HepG2 (cell line): ENCODE measurements around the gene MORN3. TPM values are rescaled to one million over a fixed set of nuclear protein-coding genes. Genes with fewer than 3 reads are reported as not detected.

Experiments used
- BORCS8-MEF2B ChIP-seq: sonication (generic); formaldehyde crosslinking; IDR thresholded peaks from 2 replicates; pipeline ENCODE4 v1.8.0; 2022; ENCODE audit warnings: mild to moderate bottlenecking, missing genetic modification reagents
- CCDC6 ChIP-seq: sonication (generic); formaldehyde crosslinking; IDR thresholded peaks from 2 replicates; pipeline ENCODE4 v1.8.1; 2022; ENCODE audit warnings: mild to moderate bottlenecking, missing genetic modification reagents, moderate library complexity
- CREB1 ChIP-seq, 2 experiments: fragments of 450-650 bp in 1 of 2; IDR thresholded peaks; 2 replicates each; pipeline ENCODE4 v1.6.1; 2016 to 2017; ENCODE audit warnings: control low read depth in 1 of 2, mild to moderate bottlenecking in 1 of 2, missing compliant biosample characterization in 1 of 2, missing genetic modification characterization in 1 of 2
- EZH2 ChIP-seq: conservative IDR thresholded peaks from 2 replicates; pipeline ENCODE4 v1.6.1; 2012; ENCODE audit warnings: mild to moderate bottlenecking, low read depth, low read length, moderate library complexity
- FOXA3 ChIP-seq: IDR thresholded peaks from 2 replicates; pipeline ENCODE4 v1.6.1; 2016; ENCODE audit warnings: missing genetic modification reagents, missing compliant biosample characterization
- MEIS1 ChIP-seq: sonication (generic); formaldehyde crosslinking; IDR thresholded peaks from 2 replicates; pipeline ENCODE4 v1.9.0; 2021; ENCODE audit warnings: mild to moderate bottlenecking, missing genetic modification reagents, moderate library complexity, borderline replicate concordance
- MXD4 ChIP-seq: IDR thresholded peaks from 2 replicates; pipeline ENCODE4 v1.6.1; 2016; ENCODE audit warnings: mild to moderate bottlenecking, missing biosample characterization, missing genetic modification reagents
- MYC ChIP-seq: sonication (generic); formaldehyde crosslinking; IDR thresholded peaks from 2 replicates; pipeline ENCODE4 v1.9.0; 2021; ENCODE audit warnings: missing genetic modification reagents, borderline replicate concordance
- NR2F1 ChIP-seq, 2 experiments: fragments of 450-650 bp in 1 of 2; formaldehyde crosslinking in 1 of 2; IDR thresholded peaks; 2 replicates each; pipeline versions ENCODE4 v1.5.0 to v1.6.1; 2016 to 2020; ENCODE audit warnings: mild to moderate bottlenecking in 1 of 2, missing compliant biosample characterization in 1 of 2, missing genetic modification reagents in 1 of 2, moderate library complexity in 1 of 2
- ONECUT2 ChIP-seq: sonication (generic); formaldehyde crosslinking; IDR thresholded peaks from 2 replicates; pipeline ENCODE4 v1.4.0; 2020; ENCODE audit warnings: missing genetic modification reagents
- PHF8 ChIP-seq: sonication (generic); formaldehyde crosslinking; IDR thresholded peaks from 2 replicates; pipeline ENCODE4 v1.5.0; 2020; ENCODE audit warnings: missing genetic modification reagents
- PRMT3 ChIP-seq: sonication (generic); formaldehyde crosslinking; IDR thresholded peaks from 2 replicates; pipeline ENCODE4 v1.8.1; 2022; ENCODE audit warnings: low read depth, mild to moderate bottlenecking, moderate library complexity, missing genetic modification reagents, borderline replicate concordance
- SATB2 ChIP-seq: sonication (generic); formaldehyde crosslinking; IDR thresholded peaks from 2 replicates; pipeline ENCODE4 v1.5.0; 2020; ENCODE audit warnings: missing genetic modification reagents
- XBP1 ChIP-seq: sonication (generic); formaldehyde crosslinking; IDR thresholded peaks from 2 replicates; pipeline ENCODE4 v1.5.0; 2020; ENCODE audit warnings: missing genetic modification reagents
- ZFYVE20 ChIP-seq: sonication (generic); formaldehyde crosslinking; IDR thresholded peaks from 2 replicates; pipeline ENCODE4 v1.8.0; 2023; ENCODE audit warnings: low read depth, mild to moderate bottlenecking, moderate library complexity, missing genetic modification reagents, borderline replicate concordance
- ZNF17 ChIP-seq: sonication (generic); formaldehyde crosslinking; IDR thresholded peaks from 2 replicates; pipeline ENCODE4 v1.5.0; 2020; ENCODE audit warnings: mild to moderate bottlenecking, missing genetic modification reagents
- ZNF329 ChIP-seq: sonication (generic); formaldehyde crosslinking; IDR thresholded peaks from 2 replicates; pipeline ENCODE4 v1.9.0; 2021; ENCODE audit warnings: low read depth, mild to moderate bottlenecking, missing genetic modification reagents
- ZNF510 ChIP-seq: sonication (generic); formaldehyde crosslinking; IDR thresholded peaks from 2 replicates; pipeline ENCODE4 v1.4.0; 2020; ENCODE audit warnings: low read depth, mild to moderate bottlenecking, missing genetic modification reagents
- ZNF678 ChIP-seq: sonication (generic); formaldehyde crosslinking; IDR thresholded peaks from 2 replicates; pipeline ENCODE4 v1.4.0; 2020; ENCODE audit warnings: mild to moderate bottlenecking, missing genetic modification reagents
- polyA plus RNA-seq, 8 experiments: library from polyadenylated mRNA; depleted of rRNA in 3 of 8; stranded (reverse) in 7 of 8; unstranded in 1 of 8; fragments of >200 nt; fragmentation: Illumina TruSeq in 4 of 8; extraction: Trizol in 4 of 8; gene quantifications; 2 replicates each; pipeline versions ENCODE4 v1.2.1 to v1.2.3, GENCODE V29; 2011 to 2016; ENCODE audit warnings: low read depth in 4 of 8, missing spikeins in 1 of 8, mixed read lengths in 1 of 8; ENCODE audit not compliant: insufficient read depth in 1 of 8
- total RNA-seq, 5 experiments: library from RNA; depleted of rRNA; stranded (reverse); fragments of >200 nt; fragmentation: Illumina TruSeq; extraction: Trizol; gene quantifications; 2 replicates each; pipeline ENCODE4 v1.2.3, GENCODE V29; 2016; ENCODE audit warnings: low read depth in 1 of 5
- TF ChIP-seq, protein P1 (sequence below): IDR thresholded peaks from 2 replicates; pipeline ENCODE4 v1.6.1; 2016; ENCODE audit warnings: low read depth, control low read depth
- TF ChIP-seq, protein P2 (sequence below): sonication (generic); formaldehyde crosslinking; IDR thresholded peaks from 2 replicates; pipeline ENCODE4 v1.4.0; 2020; ENCODE audit warnings: mild to moderate bottlenecking, missing genetic modification reagents, borderline replicate concordance
- TF ChIP-seq, protein P3 (sequence below): sonication (generic); formaldehyde crosslinking; IDR thresholded peaks from 2 replicates; pipeline ENCODE4 v1.4.0; 2020; ENCODE audit warnings: missing genetic modification reagents

Gene MORN3
- total and polyA plus RNA-seq, 2 of the 13 experiments (the other 11 are each of a cell fraction or from before 2014, with no cell fraction given): 1.1 to 2.0 TPM

DNA sequence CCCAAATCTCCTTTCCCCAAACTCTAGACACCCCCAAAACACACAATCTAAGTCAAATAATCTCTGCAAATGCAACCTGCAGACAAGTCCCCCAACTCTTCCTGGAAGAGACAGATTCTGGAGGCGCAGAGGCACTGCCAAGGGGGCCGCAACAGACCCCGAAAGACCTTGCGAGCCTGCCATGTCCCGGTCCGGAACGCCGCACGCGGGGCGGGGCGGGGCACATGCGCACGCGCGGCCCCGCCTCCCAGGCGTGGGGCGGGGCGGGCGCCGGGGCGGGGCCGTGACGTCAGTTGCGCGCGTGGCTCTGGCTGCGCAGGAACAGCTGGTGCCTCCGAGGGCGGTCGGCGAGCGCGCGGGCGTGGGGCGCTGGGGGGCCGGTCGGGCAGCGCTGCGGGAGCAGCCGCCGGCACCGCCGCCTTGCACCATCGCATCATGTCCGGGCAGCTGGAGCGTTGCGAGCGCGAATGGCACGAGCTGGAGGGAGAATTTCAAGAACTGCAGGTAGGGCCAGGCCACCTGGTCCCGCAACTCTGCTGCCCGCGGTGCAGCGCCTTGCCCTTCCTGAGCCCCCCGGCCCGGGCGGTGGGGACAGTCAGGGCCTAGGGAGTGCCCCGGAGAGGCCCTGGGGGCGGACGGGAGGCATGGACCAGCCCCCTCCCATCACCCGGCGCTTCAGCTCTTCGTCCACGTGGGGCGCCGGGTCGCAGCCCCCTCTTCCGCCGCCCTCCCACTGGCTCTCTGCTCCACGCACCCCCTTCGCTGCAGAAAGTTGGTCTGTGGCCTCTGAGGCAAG is 43.2 kb upstream of the MORN3 start, which contains the start of gene TMEM120B (continued):
- TF ChIP-seq, protein P1, sequence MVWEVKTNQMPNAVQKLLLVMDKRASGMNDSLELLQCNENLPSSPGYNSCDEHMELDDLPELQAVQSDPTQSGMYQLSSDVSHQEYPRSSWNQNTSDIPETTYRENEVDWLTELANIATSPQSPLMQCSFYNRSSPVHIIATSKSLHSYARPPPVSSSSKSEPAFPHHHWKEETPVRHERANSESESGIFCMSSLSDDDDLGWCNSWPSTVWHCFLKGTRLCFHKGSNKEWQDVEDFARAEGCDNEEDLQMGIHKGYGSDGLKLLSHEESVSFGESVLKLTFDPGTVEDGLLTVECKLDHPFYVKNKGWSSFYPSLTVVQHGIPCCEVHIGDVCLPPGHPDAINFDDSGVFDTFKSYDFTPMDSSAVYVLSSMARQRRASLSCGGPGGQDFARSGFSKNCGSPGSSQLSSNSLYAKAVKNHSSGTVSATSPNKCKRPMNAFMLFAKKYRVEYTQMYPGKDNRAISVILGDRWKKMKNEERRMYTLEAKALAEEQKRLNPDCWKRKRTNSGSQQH (CRISPR knock-in tag): peak; percentile 58; the same call in 1 of the 2 replicates
- TF ChIP-seq BORCS8-MEF2B (CRISPR knock-in tag): no peak
- TF ChIP-seq ZNF329 (CRISPR knock-in tag): no peak
- peak; percentile 60; the same call in 1 of the 2 replicates for TF ChIP-seq MEIS1
- TF ChIP-seq MXD4 (CRISPR knock-in tag): peak; percentile 46; the same call in 1 of the 2 replicates
- no peak for TF ChIP-seq NR2F1 (CRISPR knock-in tag; IDR thresholded peaks at IDR 0.05)
- 0 out of 2 replicates have a peak, but pooled peaks have one; percentile 28 for TF ChIP-seq CCDC6 (CRISPR knock-in tag)
- TF ChIP-seq EZH2: no peak
- TF ChIP-seq ZNF678 (CRISPR knock-in tag): 0 out of 2 replicates have a peak, but pooled peaks have one; percentile 11
- TF ChIP-seq, protein P2, sequence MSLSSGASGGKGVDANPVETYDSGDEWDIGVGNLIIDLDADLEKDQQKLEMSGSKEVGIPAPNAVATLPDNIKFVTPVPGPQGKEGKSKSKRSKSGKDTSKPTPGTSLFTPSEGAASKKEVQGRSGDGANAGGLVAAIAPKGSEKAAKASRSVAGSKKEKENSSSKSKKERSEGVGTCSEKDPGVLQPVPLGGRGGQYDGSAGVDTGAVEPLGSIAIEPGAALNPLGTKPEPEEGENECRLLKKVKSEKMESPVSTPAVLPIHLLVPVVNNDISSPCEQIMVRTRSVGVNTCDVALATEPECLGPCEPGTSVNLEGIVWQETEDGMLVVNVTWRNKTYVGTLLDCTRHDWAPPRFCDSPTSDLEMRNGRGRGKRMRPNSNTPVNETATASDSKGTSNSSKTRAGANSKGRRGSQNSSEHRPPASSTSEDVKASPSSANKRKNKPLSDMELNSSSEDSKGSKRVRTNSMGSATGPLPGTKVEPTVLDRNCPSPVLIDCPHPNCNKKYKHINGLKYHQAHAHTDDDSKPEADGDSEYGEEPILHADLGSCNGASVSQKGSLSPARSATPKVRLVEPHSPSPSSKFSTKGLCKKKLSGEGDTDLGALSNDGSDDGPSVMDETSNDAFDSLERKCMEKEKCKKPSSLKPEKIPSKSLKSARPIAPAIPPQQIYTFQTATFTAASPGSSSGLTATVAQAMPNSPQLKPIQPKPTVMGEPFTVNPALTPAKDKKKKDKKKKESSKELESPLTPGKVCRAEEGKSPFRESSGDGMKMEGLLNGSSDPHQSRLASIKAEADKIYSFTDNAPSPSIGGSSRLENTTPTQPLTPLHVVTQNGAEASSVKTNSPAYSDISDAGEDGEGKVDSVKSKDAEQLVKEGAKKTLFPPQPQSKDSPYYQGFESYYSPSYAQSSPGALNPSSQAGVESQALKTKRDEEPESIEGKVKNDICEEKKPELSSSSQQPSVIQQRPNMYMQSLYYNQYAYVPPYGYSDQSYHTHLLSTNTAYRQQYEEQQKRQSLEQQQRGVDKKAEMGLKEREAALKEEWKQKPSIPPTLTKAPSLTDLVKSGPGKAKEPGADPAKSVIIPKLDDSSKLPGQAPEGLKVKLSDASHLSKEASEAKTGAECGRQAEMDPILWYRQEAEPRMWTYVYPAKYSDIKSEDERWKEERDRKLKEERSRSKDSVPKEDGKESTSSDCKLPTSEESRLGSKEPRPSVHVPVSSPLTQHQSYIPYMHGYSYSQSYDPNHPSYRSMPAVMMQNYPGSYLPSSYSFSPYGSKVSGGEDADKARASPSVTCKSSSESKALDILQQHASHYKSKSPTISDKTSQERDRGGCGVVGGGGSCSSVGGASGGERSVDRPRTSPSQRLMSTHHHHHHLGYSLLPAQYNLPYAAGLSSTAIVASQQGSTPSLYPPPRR: peak; percentile 13; the same call in 1 of the 2 replicates
- 0 out of 2 replicates have a peak, but pooled peaks have one; percentile 30 for TF ChIP-seq ZNF510 (CRISPR knock-in tag)
- peak; percentile 92; the same call in 1 of the 2 replicates for TF ChIP-seq CREB1 (IDR thresholded peaks at IDR 0.05)
- peak; percentile 13 for TF ChIP-seq CREB1 (CRISPR knock-in tag; IDR thresholded peaks at IDR 0.05)
- TF ChIP-seq FOXA3 (CRISPR knock-in tag): no peak
- peak; percentile 86 for TF ChIP-seq PHF8 (CRISPR knock-in tag)
- TF ChIP-seq PRMT3 (CRISPR knock-in tag): 0 out of 2 replicates have a peak, but pooled peaks have one; percentile 42
- TF ChIP-seq ZNF17 (CRISPR knock-in tag): no peak
- no peak for TF ChIP-seq XBP1
- TF ChIP-seq SATB2 (CRISPR knock-in tag): no peak
- TF ChIP-seq, protein P3, sequence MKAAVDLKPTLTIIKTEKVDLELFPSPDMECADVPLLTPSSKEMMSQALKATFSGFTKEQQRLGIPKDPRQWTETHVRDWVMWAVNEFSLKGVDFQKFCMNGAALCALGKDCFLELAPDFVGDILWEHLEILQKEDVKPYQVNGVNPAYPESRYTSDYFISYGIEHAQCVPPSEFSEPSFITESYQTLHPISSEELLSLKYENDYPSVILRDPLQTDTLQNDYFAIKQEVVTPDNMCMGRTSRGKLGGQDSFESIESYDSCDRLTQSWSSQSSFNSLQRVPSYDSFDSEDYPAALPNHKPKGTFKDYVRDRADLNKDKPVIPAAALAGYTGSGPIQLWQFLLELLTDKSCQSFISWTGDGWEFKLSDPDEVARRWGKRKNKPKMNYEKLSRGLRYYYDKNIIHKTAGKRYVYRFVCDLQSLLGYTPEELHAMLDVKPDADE (CRISPR knock-in tag): no peak
- TF ChIP-seq ONECUT2 (CRISPR knock-in tag): no peak
- peak; percentile 52; the same call in 1 of the 2 replicates for TF ChIP-seq MYC
- no peak for TF ChIP-seq ZFYVE20 (CRISPR knock-in tag)
